HG03558 (cell line): ENCODE measurements around the gene APOL5.

Source experiments
- ATAC-seq: cut with Tn5 transposase; IDR thresholded peaks from one replicate; pipeline ENCODE4 v1.9.1; 2021; ENCODE audit warnings: moderate number of reproducible peaks; ENCODE audit not compliant: unreplicated experiment; ENCODE audit errors: extremely low read depth

The APOL5 gene

GRCh38 chr22:35739931-35740380, 22.3 kb downstream of the APOL5 start:
- no peak for ATAC-seq

DNA sequence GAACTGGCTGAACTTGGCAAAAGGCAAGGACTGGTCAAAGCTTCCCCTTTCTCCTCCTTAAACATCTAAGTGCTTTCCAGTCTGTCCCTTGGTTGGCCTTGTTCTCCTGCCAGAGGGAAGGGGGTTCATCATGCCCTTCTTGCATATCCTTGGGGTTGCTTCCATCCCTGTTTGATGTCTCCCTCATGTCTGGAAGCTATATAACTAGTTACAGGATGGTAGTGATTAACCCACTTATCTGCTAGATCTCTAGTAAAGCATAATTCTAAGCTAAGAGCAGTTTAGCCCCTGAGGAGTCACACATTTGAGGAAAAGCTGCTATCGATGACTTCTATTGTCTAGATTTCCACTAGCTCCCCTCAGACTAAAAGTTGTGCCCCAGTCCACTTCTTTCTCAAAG, 22.9 kb downstream of the APOL5 start:
- no peak for ATAC-seq

DNA sequence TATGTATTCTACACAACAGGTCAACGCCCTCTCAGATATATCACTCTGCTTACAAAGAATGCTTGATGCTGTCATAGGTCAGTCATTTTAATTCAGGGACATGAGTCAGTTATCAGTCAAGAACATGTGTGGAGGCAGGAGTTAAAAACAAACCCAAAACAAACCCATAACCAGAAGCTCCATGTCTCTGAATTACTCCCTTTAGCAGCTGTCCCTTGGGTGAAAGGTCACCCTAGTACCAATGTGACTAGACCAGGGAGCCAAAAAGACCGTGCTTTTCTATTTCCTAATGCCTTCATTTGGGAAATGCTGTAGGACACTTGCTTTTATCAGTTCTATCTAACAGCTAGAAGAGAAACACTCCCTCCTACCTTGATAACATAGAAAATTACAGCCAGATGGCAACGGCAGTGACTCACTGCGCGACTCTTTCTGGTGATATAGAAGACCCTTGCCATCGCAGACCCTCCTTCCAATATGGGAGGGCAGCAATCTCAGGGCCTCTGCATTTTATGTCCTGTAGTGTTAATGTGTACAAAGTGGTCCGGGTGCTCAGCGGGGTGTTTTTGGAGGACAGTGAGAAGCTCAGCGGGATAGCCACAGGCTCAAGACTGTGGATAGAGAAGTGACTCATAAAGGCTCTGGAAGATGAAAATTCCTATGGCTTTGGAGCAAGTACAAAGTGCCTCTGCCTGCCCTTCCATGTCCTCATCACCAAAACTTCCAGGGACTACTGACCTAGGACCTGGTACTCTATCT, 24.8 kb downstream of the APOL5 start:
- ATAC-seq, result no peak

GRCh38 chr22:35743326-35743860, 25.7 kb downstream of the APOL5 start:
- ATAC-seq, result no peak

DNA sequence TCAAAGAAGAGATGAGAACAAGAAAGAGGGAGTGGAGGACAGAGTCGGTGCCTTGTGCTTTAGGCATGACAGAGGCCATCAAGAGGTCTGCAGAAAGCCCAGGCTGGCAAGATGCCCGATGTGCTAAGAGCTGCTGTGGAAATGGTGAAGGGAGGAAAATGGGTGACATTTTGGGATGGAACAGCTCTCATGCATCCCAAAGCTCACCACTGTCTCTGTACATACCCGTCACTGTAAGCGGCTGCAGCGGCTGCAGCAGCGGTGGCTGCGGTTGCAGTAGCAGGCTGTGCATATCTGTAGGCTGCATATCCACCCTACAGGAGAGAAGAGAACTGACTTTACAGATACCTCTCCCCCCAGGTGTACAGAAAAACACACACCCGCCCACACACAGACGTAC, 28.6 kb downstream of the APOL5 start:
- no peak for ATAC-seq

DNA sequence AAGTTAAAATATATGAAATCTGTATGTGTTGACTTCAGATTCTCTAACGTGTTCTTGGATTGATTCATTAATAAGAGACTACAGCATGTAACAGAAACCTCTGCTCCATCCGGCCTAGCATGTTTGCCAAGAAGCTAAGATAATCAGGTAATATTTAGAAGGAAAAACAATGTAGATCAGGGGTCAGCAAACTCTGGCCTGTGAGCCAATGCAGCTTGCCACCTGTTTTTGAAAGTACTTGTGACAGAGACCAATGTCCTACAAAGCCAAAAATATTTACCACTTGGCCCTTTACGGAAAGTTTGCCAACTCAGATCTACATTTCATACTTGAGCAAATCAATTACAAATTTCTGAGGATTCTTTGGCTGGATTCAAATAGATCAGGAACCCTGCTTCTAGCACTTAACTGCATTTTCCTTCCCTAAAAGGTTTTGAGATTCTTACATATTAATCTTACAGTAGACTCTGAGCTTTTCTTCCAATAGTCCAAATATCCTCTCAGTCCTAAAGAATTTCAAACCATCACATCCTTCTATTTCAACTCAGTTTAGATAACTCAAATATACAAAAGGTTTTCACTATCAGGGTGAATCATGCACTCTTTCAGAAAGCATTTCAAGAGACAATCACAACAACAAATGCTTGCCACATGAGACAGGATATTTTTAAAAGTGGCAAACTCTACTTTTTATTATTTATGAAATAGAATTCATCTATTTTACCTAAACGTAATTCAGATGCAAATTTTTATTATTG, 29.5 kb downstream of the APOL5 start:
- no peak for ATAC-seq

GRCh38 chr22:35749808-35750207, 32.1 kb downstream of the APOL5 start:
- peak; percentile 54 for ATAC-seq

DNA sequence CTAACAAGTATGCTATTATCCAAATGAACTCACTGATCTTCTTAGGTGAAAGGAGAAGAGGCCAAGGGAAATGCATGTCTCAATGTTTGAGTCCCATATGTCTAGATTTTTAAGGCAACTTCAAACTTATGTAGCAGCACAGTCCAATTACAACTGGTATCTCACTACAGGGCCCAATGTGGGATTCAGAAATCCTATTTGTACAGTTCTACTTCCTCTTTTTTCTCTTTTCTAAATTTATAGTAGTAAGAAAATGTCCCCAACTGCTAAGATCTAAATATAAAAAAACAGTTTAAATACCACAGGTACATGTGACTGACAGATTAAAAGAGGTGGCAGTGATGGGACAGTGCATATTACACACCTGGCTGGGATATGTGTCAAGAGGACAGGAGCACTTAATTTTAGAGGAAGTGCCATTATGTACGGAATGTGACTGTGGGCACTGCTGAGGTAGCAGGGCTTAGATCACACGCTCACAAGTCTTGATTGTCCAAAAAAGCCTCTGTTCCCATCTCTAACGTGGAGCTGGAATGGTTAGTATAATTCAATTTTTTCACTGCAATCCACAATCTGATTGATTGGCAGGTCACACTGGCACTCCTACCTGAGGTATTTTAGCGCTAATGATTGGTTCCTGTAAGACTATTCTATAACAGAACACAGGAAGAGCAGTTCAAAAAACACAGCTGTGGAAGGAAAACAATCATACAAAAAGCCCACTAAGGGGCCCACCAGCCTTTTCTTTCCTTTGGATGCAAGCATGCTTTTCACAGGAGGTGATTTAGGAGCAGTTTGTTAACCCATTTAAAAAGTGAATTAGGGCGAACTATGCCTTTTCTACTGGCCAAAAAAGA, 34.6 kb downstream of the APOL5 start:
- no peak for ATAC-seq

- ATAC-seq, result no peak
Measured at GRCh38 chr22:35752863-35753189, 35.2 kb downstream of the APOL5 start.

- ATAC-seq, result no peak
Measured at GRCh38 chr22:35754761-35755160, 37.1 kb downstream of the APOL5 start.

GRCh38 chr22:35756722-35757121, 39.0 kb downstream of the APOL5 start:
- ATAC-seq, result no peak

- ATAC-seq, result no peak
Measured at GRCh38 chr22:35758394-35758793, 40.7 kb downstream of the APOL5 start.

GRCh38 chr22:35761037-35761436, 43.4 kb downstream of the APOL5 start:
- no peak for ATAC-seq

- no peak for ATAC-seq
Measured at GRCh38 chr22:35766654-35767580, 49.2 kb downstream of the APOL5 start.

DNA sequence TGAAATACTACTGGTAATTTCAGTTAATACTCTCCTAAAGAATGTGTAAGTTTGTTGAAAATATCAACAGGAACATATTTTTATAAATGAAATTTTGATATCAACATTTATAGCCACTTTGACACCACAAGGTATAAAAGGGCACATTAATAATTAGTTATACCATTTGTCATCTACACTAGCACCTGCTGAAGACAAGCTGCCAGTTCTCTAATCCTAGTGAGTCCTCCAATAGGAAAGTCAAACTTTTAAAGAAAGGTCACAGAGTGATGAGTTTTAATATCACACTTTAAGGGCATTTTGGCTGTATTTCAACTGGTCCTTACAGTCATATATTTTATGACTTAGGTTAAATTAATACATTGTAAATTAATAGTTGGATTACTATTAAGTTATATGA, 52.3 kb downstream of the APOL5 start:
- no peak for ATAC-seq

DNA sequence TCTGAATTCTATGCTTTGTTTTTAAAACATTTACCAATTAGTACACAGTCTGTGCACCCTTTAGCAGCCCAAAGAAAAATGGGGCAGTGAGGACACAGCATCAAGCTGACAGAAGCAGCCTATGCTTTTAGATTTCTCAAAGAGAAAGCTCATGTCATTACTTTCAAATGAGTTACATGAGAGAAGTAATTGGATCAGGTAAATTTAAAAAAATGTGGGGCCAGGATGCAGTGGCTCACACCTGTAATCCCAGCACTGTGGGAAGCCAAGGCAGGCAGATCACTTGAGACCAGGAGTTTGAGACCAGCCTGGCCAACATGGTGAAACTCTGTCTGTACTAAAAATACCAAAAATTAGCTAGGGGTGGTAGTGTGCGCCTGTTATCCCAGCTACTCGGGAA, 57.7 kb downstream of the APOL5 start:
- ATAC-seq, result no peak

DNA sequence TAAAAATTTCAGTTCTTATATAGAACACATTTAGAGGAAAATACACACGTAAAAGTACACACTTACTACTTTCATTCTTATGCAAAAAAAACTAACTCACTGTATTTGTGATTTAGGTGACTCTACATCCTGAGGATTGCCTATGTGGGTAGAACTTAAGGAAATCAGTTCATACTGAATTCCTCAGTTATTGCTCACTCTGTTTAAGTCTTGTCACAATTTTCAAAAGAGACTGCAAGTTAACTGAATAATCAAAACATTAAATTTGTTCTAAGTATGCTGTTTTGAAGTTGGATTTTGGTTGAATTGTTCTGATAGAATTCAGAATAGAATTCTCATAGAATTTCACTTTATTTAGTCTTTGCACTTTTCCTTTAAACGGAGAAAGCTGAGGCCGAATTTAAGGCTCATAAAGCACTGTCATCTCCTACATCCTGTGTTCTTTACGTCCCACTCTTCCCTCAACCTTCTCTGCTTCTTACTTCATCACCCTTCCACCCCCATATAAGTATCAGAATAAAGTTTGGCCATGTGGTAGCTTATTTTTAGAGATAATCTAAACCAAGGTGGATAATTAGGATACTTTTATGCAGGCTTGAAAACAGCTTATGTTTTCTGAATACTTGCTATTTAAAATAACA, 59.8 kb downstream of the APOL5 start:
- ATAC-seq, result no peak
